ENCODE data around the gene SLC22A17. TPM values are rescaled to one million over a fixed set of nuclear protein-coding genes. Genes with fewer than 3 reads are reported as not detected.

Gene SLC22A17
- total and polyA plus RNA-seq, 2 of the 8 experiments (the other 6 are each of a cell fraction or from before 2014, with no cell fraction given) = 43.0 to 49.0 TPM

DNA sequence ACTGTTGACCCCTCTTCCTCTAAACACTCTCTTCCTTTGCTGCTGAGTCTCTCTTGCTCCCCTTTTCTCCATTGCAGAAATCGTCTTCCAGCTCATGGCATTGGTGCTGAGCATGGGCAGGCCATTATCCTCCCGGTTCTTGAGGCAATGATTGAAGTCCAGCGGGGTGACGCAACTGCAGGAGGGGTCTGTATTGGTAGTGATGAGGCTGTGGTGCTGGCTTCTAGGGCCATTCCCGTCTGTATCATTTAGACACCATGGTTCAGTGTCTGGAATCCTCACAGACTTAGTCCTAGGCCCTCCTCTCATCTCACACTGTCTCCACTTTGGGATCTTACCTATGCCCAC is 720 bp upstream of the SLC22A17 start (continued):
- TF ChIP-seq, protein P1, sequence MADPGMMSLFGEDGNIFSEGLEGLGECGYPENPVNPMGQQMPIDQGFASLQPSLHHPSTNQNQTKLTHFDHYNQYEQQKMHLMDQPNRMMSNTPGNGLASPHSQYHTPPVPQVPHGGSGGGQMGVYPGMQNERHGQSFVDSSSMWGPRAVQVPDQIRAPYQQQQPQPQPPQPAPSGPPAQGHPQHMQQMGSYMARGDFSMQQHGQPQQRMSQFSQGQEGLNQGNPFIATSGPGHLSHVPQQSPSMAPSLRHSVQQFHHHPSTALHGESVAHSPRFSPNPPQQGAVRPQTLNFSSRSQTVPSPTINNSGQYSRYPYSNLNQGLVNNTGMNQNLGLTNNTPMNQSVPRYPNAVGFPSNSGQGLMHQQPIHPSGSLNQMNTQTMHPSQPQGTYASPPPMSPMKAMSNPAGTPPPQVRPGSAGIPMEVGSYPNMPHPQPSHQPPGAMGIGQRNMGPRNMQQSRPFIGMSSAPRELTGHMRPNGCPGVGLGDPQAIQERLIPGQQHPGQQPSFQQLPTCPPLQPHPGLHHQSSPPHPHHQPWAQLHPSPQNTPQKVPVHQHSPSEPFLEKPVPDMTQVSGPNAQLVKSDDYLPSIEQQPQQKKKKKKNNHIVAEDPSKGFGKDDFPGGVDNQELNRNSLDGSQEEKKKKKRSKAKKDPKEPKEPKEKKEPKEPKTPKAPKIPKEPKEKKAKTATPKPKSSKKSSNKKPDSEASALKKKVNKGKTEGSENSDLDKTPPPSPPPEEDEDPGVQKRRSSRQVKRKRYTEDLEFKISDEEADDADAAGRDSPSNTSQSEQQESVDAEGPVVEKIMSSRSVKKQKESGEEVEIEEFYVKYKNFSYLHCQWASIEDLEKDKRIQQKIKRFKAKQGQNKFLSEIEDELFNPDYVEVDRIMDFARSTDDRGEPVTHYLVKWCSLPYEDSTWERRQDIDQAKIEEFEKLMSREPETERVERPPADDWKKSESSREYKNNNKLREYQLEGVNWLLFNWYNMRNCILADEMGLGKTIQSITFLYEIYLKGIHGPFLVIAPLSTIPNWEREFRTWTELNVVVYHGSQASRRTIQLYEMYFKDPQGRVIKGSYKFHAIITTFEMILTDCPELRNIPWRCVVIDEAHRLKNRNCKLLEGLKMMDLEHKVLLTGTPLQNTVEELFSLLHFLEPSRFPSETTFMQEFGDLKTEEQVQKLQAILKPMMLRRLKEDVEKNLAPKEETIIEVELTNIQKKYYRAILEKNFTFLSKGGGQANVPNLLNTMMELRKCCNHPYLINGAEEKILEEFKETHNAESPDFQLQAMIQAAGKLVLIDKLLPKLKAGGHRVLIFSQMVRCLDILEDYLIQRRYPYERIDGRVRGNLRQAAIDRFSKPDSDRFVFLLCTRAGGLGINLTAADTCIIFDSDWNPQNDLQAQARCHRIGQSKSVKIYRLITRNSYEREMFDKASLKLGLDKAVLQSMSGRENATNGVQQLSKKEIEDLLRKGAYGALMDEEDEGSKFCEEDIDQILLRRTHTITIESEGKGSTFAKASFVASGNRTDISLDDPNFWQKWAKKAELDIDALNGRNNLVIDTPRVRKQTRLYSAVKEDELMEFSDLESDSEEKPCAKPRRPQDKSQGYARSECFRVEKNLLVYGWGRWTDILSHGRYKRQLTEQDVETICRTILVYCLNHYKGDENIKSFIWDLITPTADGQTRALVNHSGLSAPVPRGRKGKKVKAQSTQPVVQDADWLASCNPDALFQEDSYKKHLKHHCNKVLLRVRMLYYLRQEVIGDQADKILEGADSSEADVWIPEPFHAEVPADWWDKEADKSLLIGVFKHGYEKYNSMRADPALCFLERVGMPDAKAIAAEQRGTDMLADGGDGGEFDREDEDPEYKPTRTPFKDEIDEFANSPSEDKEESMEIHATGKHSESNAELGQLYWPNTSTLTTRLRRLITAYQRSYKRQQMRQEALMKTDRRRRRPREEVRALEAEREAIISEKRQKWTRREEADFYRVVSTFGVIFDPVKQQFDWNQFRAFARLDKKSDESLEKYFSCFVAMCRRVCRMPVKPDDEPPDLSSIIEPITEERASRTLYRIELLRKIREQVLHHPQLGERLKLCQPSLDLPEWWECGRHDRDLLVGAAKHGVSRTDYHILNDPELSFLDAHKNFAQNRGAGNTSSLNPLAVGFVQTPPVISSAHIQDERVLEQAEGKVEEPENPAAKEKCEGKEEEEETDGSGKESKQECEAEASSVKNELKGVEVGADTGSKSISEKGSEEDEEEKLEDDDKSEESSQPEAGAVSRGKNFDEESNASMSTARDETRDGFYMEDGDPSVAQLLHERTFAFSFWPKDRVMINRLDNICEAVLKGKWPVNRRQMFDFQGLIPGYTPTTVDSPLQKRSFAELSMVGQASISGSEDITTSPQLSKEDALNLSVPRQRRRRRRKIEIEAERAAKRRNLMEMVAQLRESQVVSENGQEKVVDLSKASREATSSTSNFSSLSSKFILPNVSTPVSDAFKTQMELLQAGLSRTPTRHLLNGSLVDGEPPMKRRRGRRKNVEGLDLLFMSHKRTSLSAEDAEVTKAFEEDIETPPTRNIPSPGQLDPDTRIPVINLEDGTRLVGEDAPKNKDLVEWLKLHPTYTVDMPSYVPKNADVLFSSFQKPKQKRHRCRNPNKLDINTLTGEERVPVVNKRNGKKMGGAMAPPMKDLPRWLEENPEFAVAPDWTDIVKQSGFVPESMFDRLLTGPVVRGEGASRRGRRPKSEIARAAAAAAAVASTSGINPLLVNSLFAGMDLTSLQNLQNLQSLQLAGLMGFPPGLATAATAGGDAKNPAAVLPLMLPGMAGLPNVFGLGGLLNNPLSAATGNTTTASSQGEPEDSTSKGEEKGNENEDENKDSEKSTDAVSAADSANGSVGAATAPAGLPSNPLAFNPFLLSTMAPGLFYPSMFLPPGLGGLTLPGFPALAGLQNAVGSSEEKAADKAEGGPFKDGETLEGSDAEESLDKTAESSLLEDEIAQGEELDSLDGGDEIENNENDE (IDR thresholded peaks at IDR 0.05; ENCODE audit: insufficient replicate concordance, low read length) = no peak
- TF ChIP-seq ASH2L (IDR thresholded peaks at IDR 0.05; ENCODE audit: low read length) = no peak
- TF ChIP-seq TCF12 (IDR thresholded peaks at IDR 0.05; ENCODE audit: low read depth, low read length) = no peak
- TF ChIP-seq BCL11A (IDR thresholded peaks at IDR 0.05; ENCODE audit: low read depth in 2 of 2, low read length in 2 of 2) = no peak
- no peak for TF ChIP-seq GABPA (IDR thresholded peaks at IDR 0.05; ENCODE audit: borderline replicate concordance, insufficient read depth, low read length)
- TF ChIP-seq, protein P2, sequence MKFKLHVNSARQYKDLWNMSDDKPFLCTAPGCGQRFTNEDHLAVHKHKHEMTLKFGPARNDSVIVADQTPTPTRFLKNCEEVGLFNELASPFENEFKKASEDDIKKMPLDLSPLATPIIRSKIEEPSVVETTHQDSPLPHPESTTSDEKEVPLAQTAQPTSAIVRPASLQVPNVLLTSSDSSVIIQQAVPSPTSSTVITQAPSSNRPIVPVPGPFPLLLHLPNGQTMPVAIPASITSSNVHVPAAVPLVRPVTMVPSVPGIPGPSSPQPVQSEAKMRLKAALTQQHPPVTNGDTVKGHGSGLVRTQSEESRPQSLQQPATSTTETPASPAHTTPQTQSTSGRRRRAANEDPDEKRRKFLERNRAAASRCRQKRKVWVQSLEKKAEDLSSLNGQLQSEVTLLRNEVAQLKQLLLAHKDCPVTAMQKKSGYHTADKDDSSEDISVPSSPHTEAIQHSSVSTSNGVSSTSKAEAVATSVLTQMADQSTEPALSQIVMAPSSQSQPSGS (IDR thresholded peaks at IDR 0.05; ENCODE audit: low read length) = no peak
- TF ChIP-seq RNF2 (IDR thresholded peaks at IDR 0.05; ENCODE audit: borderline replicate concordance, low read depth, low read length, missing control alignments, poor library complexity, severe bottlenecking) = no peak
- no peak for TF ChIP-seq ZNF274 (IDR thresholded peaks at IDR 0.05; ENCODE audit: borderline replicate concordance, extremely low read depth, low read length)
- no peak for TF ChIP-seq BRCA1 (IDR thresholded peaks at IDR 0.05; ENCODE audit: low read depth, low read length)
- TF ChIP-seq FOSL1 (IDR thresholded peaks at IDR 0.05; ENCODE audit: insufficient read depth, low read depth, low read length) = no peak

All from H1 (cell line).